Retinal pigment epithelial cell (primary cell): ENCODE results near the gene ERFL.

Experiments used
- DNase-seq: peaks from one replicate; pipeline ENCODE4 v3.0.0-alpha.2; 2010; ENCODE audit warnings: low read depth
- H3K4me3 ChIP-seq: 2 replicates; pipeline ENCODE4 v1.5.1; 2011; ENCODE audit warnings: mild to moderate bottlenecking, low read length, control low read depth, moderate library complexity
- TF ChIP-seq, protein P1 (sequence below): conservative IDR thresholded peaks from 2 replicates; pipeline ENCODE4 v1.5.1; 2011; ENCODE audit warnings: low read depth, low read length, control low read depth, inconsistent platforms

ERFL gene

GRCh38 chr19:41870401-41870873 is 57.8 kb downstream of the ERFL start:
- TF ChIP-seq, protein P1, sequence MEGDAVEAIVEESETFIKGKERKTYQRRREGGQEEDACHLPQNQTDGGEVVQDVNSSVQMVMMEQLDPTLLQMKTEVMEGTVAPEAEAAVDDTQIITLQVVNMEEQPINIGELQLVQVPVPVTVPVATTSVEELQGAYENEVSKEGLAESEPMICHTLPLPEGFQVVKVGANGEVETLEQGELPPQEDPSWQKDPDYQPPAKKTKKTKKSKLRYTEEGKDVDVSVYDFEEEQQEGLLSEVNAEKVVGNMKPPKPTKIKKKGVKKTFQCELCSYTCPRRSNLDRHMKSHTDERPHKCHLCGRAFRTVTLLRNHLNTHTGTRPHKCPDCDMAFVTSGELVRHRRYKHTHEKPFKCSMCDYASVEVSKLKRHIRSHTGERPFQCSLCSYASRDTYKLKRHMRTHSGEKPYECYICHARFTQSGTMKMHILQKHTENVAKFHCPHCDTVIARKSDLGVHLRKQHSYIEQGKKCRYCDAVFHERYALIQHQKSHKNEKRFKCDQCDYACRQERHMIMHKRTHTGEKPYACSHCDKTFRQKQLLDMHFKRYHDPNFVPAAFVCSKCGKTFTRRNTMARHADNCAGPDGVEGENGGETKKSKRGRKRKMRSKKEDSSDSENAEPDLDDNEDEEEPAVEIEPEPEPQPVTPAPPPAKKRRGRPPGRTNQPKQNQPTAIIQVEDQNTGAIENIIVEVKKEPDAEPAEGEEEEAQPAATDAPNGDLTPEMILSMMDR: no peak
- no peak overlapping the region for H3K4me3 ChIP-seq
- no peak for DNase-seq

- no peak for DNase-seq
- H3K4me3 ChIP-seq: no peak overlapping the region
- TF ChIP-seq, protein P1: no peak
These were observed 58.8 kb downstream of the ERFL start for GRCh38 chr19:41869374-41869955.

GRCh38 chr19:41868989-41869300 is 59.3 kb downstream of the ERFL start:
- TF ChIP-seq, protein P1: no peak
- no peak overlapping the region for H3K4me3 ChIP-seq
- no peak for DNase-seq

- DNase-seq: no peak
- TF ChIP-seq, protein P1: no peak
- no peak overlapping the region for H3K4me3 ChIP-seq
These were observed 59.9 kb downstream of the ERFL start for GRCh38 chr19:41868120-41868988.

DNA sequence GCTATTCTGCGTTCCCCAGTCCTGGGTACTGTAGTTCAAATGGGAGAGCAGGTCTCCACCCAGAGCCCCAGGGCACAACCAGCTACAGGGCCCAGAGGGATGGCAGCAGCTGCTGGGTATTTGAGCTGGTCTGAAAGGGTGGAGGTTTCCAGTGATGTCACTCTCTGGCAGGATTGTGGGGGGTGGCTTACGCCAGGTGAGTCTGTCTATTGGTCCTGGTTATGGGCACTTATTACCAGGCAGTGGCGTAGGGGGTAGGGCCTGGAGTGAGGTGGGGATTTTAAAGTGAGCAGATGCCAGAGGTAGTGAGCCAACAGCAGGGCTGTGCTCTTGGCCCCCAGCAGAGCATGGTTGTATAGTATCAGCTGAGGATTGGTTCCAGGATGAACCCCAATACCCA is 62.0 kb downstream of the ERFL start:
- TF ChIP-seq, protein P1: no peak
- H3K4me3 ChIP-seq: no peak overlapping the region
- no peak for DNase-seq

- H3K4me3 ChIP-seq: no peak overlapping the region
- TF ChIP-seq, protein P1: no peak
These were observed 63.9 kb downstream of the ERFL start for GRCh38 chr19:41864374-41864773.

GRCh38 chr19:41863209-41863931 is 64.9 kb downstream of the ERFL start:
- TF ChIP-seq, protein P1: no peak
- H3K4me3 ChIP-seq: no peak overlapping the region
- DNase-seq: no peak

More at GRCh38 chr19:41864374-41864773, 63.9 kb downstream of the ERFL start:
- no peak for DNase-seq
